Panc1 (cell line): Measurements from ENCODE around the gene BMP2K. TPM values are rescaled to one million over a fixed set of nuclear protein-coding genes. Genes with fewer than 3 reads are reported as not detected.

Experiments used
- ATAC-seq: fragments of 200-7000 bp; cut with Tn5 transposase; 2 replicates; pipeline ENCODE4 v1.9.1; 2020; ENCODE audit warnings: mild to moderate bottlenecking, moderate library complexity
- BruUV-seq: library from RNA; stranded (reverse); fragments of 400-500 nt; replicated peaks from 2 replicates; lab custom pipeline; 2021; lab: Mats Ljungman, UMichigan
- CTCF ChIA-PET: fragments of 300-600 bp; sonication (Branson Sonifier 250); formaldehyde crosslinking; loops from one replicate; lab custom pipeline; 2022; ENCODE audit warnings: antibody characterized with exemption; lab: Charles Lee
- POLR2A ChIA-PET: fragments of 300-600 bp; sonication (Branson Sonifier 250); formaldehyde crosslinking; loops from one replicate; lab custom pipeline; 2022; ENCODE audit warnings: antibody characterized with exemption; lab: Charles Lee
- DNase-seq: peaks from one replicate; pipeline ENCODE4 v3.0.0-alpha.2; 2010; ENCODE audit warnings: low read depth, low spot score
- H3K27ac ChIP-seq: 2 replicates; pipeline ENCODE4 v1.5.1; 2011; ENCODE audit warnings: mild to moderate bottlenecking, low read length, inconsistent platforms
- H3K27me3 ChIP-seq: fragments of 200-500 bp; sonication (Bioruptor generic); 2 replicates; pipeline ENCODE4 v1.6.0; 2014; ENCODE audit warnings: low read length, inconsistent platforms; ENCODE audit not compliant: control insufficient read depth, insufficient read depth
- H3K36me3 ChIP-seq: fragments of 200-500 bp; sonication (Bioruptor generic); 2 replicates; pipeline ENCODE4 v1.5.1; 2014; ENCODE audit warnings: inconsistent platforms, mild to moderate bottlenecking, low read length, moderate library complexity; ENCODE audit not compliant: control insufficient read depth, insufficient read depth
- H3K4me1 ChIP-seq: 2 replicates; pipeline ENCODE4 v1.5.1; 2011; ENCODE audit warnings: inconsistent platforms, mild to moderate bottlenecking, low read length, moderate library complexity; ENCODE audit not compliant: control insufficient read depth, insufficient read depth
- H3K4me3 ChIP-seq, 2 experiments: 2 replicates each; pipeline ENCODE4 v1.5.1; 2011 to 2012; ENCODE audit warnings: low read depth in 2 of 2, low read length in 2 of 2, mild to moderate bottlenecking in 2 of 2, inconsistent platforms in 1 of 2, moderate library complexity in 1 of 2
- H3K9me3 ChIP-seq: fragments of 200-500 bp; sonication (Bioruptor generic); 2 replicates; pipeline ENCODE4 v1.5.1; 2014; ENCODE audit warnings: low read depth, mild to moderate bottlenecking, inconsistent platforms, low read length, moderate library complexity; ENCODE audit not compliant: control insufficient read depth, insufficient read depth
- CTCF ChIP-seq: fragments of 450-650 bp; IDR thresholded peaks from 2 replicates; pipeline ENCODE4 v1.5.1; 2017; ENCODE audit warnings: mild to moderate bottlenecking
- POLR2AphosphoS5 ChIP-seq: IDR thresholded peaks from 2 replicates; pipeline ENCODE4 v1.6.1; 2012; ENCODE audit warnings: mild to moderate bottlenecking, low read depth, low read length, moderate library complexity
- REST ChIP-seq, 2 experiments: IDR thresholded peaks; 2 replicates each; pipeline ENCODE4 v1.6.1; 2011 to 2012; ENCODE audit warnings: low read depth in 2 of 2, control low read depth in 1 of 2, low read length in 1 of 2, mild to moderate bottlenecking in 1 of 2, moderate library complexity in 1 of 2; ENCODE audit not compliant: insufficient read depth in 1 of 2
- SIN3A ChIP-seq: IDR thresholded peaks from 2 replicates; pipeline ENCODE4 v1.6.1; 2012; ENCODE audit warnings: low read depth, mild to moderate bottlenecking, low read length, moderate library complexity, borderline replicate concordance; ENCODE audit not compliant: insufficient read depth
- TCF7L2 ChIP-seq: IDR thresholded peaks from 2 replicates; pipeline ENCODE4 v1.6.1; 2011; ENCODE audit warnings: mild to moderate bottlenecking, low read depth, low read length, inconsistent platforms
- in situ Hi-C: cut with HindIII; loops from 2 replicates; pipeline ENCODE4 v1.10.0; 2016; ENCODE audit warnings: low sequenced_read_pairs, low pct_unique_long_range_greater_than_20kb
- intact Hi-C: fragments of 100-400 bp; cut with micrococcal nuclease; formaldehyde crosslinking; loops from one replicate; pipeline ENCODE4 v1.10.0; 2022; ENCODE audit not compliant: unreplicated experiment
- total RNA-seq: library from RNA; stranded (reverse); gene quantifications from one replicate; pipeline ENCODE4 v1.2.1, GENCODE V29; 2021; ENCODE audit not compliant: unreplicated experiment

Gene BMP2K
- total RNA-seq, 1 experiment from 2014 or later: 23.3 TPM

- Histone ChIP-seq H3K4me3 (no peak overlapping the region), H3K4me1 (no peaks in the 10 kb centered on the region), H3K36me3 (no peaks in the 10 kb centered on the region; the same call in 1 of the 2 replicates), H3K27me3 (no peaks in the 10 kb centered on the region), H3K9me3 (no peaks in the 10 kb centered on the region), H3K27ac (no peak overlapping the region)
- intact Hi-C loops (no loop called here), in situ Hi-C loops (no loop called here)
- no peak for ATAC-seq
- CTCF ChIA-PET: no interaction called here
- POLR2A ChIA-PET: no interaction called here
- TF ChIP-seq TCF7L2: no peak
- TF ChIP-seq REST (IDR thresholded peaks at IDR 0.05; ENCODE audit: insufficient read depth in 1 of 2, low read depth in 2 of 2, low read length in 1 of 2): no peak
- TF ChIP-seq POLR2AphosphoS5: no peak
- no peak for TF ChIP-seq CTCF
- TF ChIP-seq SIN3A: no peak
- no peak for DNase-seq
- no TSS peak for BruUV-seq
These were observed 125.7 kb downstream of the BMP2K start for GRCh38 chr4:78901882-78902281.

GRCh38 chr4:78902298-78902697, 126.1 kb downstream of the BMP2K start:
- Histone ChIP-seq H3K27ac (no peak overlapping the region), H3K27me3 (no peaks in the 10 kb centered on the region), H3K9me3 (no peaks in the 10 kb centered on the region), H3K36me3 (no peaks in the 10 kb centered on the region; the same call in 1 of the 2 replicates), H3K4me1 (no peaks in the 10 kb centered on the region), H3K4me3 (no peak overlapping the region)
- ATAC-seq (no peak), DNase-seq (no peak)
- intact Hi-C loops (no loop called here), in situ Hi-C loops (no loop called here)
- TF ChIP-seq REST (IDR thresholded peaks at IDR 0.05; ENCODE audit: insufficient read depth in 1 of 2, low read depth in 2 of 2, low read length in 1 of 2): no peak
- TF ChIP-seq TCF7L2: no peak
- TF ChIP-seq SIN3A: no peak
- no peak for TF ChIP-seq POLR2AphosphoS5
- no peak for TF ChIP-seq CTCF
- no TSS peak for BruUV-seq
- POLR2A ChIA-PET: interaction anchor here (0.5 kb wide), 1 partner anchor 254 kb away, joined by 4 read pairs; no protein-coding TSS in a partner anchor
- CTCF ChIA-PET: no interaction called here
